Muscle layer of duodenum (tissue), 2 donors: ENCODE results near the gene C2CD3.

Experiments
- H3K27ac ChIP-seq: one replicate; pipeline ENCODE4 v1.7.0; 2013; ENCODE audit warnings: mild to moderate bottlenecking, low read length
- H3K27me3 ChIP-seq: one replicate; pipeline ENCODE4 v1.7.0; 2013; ENCODE audit warnings: low read depth, mild to moderate bottlenecking, control low read depth, low read length
- H3K36me3 ChIP-seq, 2 donors: one replicate each; pipeline ENCODE4 v1.7.0; 2013; ENCODE audit warnings: low read length in 2 of 2, control low read depth in 1 of 2, mild to moderate bottlenecking in 1 of 2; ENCODE audit not compliant: insufficient read depth in 2 of 2, control insufficient read depth in 1 of 2
- H3K4me1 ChIP-seq, 2 donors: one replicate each; pipeline ENCODE4 v1.7.0; 2013; ENCODE audit warnings: low read length in 2 of 2, mild to moderate bottlenecking in 2 of 2, control low read depth in 1 of 2, moderate library complexity in 1 of 2; ENCODE audit not compliant: insufficient read depth in 2 of 2, control insufficient read depth in 1 of 2
- H3K4me3 ChIP-seq, 2 donors: one replicate each; pipeline ENCODE4 v1.7.0; 2013; ENCODE audit warnings: low read length in 2 of 2, low read depth in 1 of 2, mild to moderate bottlenecking in 1 of 2
- H3K9me3 ChIP-seq, 2 donors: one replicate each; pipeline ENCODE4 v1.7.0; 2013; ENCODE audit warnings: low read length in 2 of 2, control low read depth in 1 of 2, mild to moderate bottlenecking in 1 of 2; ENCODE audit not compliant: control insufficient read depth in 1 of 2
- donor health status: healthy.

The C2CD3 gene

DNA sequence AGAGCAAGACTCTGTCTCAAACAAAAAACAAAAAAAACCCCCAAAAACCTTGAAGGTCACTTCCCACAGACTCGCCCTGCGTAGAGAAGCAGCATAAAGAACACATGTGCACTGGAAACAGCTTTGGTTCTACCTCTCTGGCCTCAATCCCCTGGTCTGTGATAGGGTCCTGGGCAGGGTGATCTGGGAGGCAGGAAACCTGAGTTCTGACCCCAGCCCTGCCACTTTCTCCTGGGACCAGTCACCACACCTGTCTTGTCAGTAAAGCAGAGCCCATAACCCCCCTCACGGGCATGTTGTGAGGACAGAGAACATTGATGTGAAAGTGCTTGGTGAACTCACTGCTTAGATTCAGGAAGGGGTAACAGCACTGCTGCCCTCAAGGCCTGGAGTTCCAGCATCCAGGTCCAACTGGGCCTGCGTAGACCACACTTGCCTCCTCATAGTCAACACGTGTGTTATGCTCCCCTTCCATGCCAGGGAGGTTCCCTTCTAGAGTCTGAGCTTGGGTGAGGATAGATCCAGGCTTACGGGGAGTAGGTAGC is 199.6 kb downstream of the C2CD3 start:
- no peaks in the 10 kb centered on the region for H3K9me3 ChIP-seq
- H3K27ac ChIP-seq, result no peak overlapping the region
- H3K4me3 ChIP-seq, result no peak overlapping the region
- H3K4me1 ChIP-seq, result peaks cover 0 to 4% of the 10 kb centered on the region in 2 donors
- peaks cover 6 to 17% of the 10 kb centered on the region in 2 donors for H3K36me3 ChIP-seq
- H3K27me3 ChIP-seq, result no peaks in the 10 kb centered on the region

DNA sequence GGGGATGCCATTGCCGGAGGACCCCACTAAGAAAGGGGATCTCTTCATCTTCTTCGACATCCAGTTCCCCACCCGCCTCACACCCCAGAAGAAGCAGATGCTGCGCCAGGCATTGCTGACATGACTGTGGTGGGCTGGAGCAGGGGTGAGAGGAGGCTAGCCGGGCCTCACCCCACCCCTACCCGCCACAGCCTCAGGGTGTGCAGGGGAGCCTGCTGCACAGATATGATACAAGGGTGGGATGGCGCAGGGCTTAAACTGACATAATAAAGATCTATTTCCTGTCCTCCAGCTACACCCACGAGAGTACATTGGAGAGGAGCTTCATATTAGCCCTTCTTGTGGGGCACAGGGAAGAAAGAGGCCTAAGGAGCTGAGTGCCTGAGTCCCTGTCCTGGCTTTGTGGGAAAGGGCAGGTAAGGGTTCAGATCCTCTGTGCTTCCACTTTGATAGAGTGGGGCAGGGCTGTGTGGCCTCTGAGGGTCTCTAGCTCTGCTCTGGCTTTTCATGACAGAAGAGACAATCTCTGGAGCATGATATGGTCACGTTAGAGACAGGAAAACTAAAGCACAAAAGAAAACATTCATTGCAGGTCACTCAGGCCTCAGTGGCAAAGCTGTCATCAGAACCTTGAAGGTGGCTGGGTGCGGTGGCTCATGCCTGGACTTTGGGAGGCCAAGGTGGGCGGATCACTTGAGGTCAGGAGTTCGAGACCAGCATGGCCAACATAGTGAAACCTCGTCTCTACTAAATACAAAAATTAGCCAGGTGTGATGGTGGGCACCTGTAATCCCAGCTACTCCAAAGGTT is 200.6 kb downstream of the C2CD3 start:
- Histone ChIP-seq H3K27me3 (no peaks in the 10 kb centered on the region), H3K4me1 (peaks cover 0 to 5% of the 10 kb centered on the region in 2 donors), H3K9me3 (no peaks in the 10 kb centered on the region), H3K27ac (no peak overlapping the region), H3K4me3 (no peak overlapping the region), H3K36me3 (peaks cover 4 to 8% of the 10 kb centered on the region in 2 donors)

DNA sequence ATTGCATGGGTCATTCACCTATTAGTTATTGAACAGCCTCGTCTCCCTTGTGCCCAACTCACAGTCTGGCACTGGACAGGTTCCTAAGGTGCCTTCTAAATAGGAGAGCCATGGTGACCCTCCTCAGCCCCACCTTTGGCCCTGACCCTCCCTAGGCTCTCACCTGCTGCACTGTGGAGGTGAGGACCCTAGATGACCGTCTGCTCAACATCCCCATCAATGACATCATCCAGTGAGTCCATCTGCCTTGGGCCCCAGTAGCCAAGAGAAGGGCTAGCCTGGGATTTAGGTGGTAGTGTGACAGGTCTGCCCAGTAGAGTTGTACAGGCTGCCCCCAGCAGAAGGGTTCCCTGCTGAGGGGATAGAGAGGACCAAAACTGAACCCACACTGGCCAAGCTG is 201.7 kb downstream of the C2CD3 start:
- no peaks in the 10 kb centered on the region for H3K9me3 ChIP-seq

DNA sequence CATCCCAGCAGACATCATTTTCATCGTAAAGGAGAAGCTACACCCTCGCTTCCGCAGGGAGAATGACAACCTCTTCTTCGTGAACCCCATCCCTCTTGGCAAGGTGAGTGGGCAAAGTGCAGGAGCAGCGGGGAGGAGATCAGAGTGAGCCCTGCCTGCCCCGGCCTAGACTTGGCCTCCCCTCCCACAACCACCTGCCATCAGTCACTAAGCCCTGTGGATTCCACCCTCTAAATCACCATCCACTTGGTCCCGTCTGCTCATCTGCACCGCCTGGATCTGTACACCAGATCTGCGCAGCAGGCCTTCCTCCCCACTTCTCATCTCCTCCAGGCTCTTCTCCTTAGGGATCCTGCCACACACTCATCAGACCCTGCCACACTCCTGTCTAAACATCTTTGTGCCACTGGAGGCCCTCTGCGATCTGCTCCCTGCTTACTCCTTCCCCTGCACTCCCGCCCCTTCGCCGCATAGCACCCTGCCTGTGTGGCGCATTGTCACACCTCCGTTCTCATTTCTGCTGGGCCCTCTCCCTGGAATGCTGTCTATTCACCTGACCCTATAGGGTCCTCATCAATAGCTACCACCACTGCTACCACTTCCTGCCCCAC is 202.3 kb downstream of the C2CD3 start:
- H3K27ac ChIP-seq, result no peak overlapping the region
- H3K4me3 ChIP-seq, result no peak overlapping the region
- H3K36me3 ChIP-seq, result no peaks in the 10 kb centered on the region
- H3K27me3 ChIP-seq, result no peaks in the 10 kb centered on the region
- H3K4me1 ChIP-seq, result peaks cover 0 to 11% of the 10 kb centered on the region in 2 donors
- no peaks in the 10 kb centered on the region for H3K9me3 ChIP-seq

More for the DNA sequence above, 201.7 kb downstream of the C2CD3 start:
- Histone ChIP-seq H3K36me3 (no peaks in the 10 kb centered on the region), H3K27ac (no peak overlapping the region), H3K4me3 (no peak overlapping the region), H3K27me3 (no peaks in the 10 kb centered on the region), H3K4me1 (peaks cover 0 to 10% of the 10 kb centered on the region in 2 donors)

DNA sequence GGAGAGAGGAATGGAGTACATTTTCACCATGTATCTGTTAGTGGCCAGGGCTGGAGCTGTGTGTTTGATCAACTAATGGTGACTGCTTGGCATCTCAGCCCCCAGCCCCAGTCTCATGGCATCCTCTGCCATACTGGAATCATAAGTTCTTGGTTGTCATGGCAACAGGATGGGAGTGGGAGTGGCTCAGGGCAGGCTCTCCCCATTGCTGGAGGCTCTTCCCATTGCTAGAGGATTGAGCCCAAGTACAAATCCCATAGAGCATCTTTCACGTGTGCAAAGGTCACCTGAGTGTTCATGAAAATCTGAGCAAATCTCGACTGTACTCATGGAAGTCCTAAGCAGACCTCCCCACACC is 205.1 kb downstream of the C2CD3 start:
- Histone ChIP-seq H3K27me3 (no peaks in the 10 kb centered on the region), H3K36me3 (no peaks in the 10 kb centered on the region), H3K27ac (no peak overlapping the region), H3K4me1 (peaks cover 0 to 11% of the 10 kb centered on the region in 2 donors), H3K9me3 (no peaks in the 10 kb centered on the region), H3K4me3 (no peak overlapping the region)

DNA sequence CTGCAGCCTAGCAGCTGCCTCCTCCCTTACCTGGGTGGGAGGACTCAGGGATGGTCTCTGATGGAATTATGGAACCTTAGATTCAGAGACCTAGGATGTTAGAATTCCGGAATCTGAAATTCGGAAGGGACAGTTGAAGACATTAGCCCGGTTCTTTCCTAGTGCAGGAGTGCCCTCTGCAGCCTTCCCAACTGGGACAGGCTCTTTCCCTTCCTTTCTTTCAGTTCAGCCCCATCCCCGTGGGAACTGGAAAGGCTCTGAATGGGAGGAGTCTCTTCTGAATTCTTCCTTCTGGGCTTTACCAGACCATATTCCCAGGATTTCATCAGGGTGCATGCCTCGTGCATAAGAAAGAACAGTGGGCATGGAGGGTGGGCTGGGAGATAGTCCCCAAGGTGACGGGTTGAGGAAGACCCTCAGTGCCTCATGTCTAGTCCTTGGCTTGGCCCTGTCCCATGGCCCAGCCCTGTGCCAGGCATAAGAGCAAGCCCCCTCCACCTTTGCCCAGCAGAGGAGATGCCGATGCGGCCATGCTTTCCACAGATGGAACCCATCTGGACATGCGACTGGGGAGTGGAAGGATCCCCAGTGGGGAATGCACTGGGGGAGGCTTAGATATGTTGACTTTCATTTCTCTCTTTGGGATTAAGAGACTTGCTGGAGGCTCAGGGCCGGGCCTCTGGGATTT is 205.6 kb downstream of the C2CD3 start:
- H3K27me3 ChIP-seq, result no peaks in the 10 kb centered on the region
- H3K27ac ChIP-seq, result no peak overlapping the region
- no peaks in the 10 kb centered on the region for H3K9me3 ChIP-seq
- no peaks in the 10 kb centered on the region for H3K36me3 ChIP-seq
- H3K4me1 ChIP-seq, result peaks cover 0 to 11% of the 10 kb centered on the region in 2 donors
- H3K4me3 ChIP-seq, result no peak overlapping the region

DNA sequence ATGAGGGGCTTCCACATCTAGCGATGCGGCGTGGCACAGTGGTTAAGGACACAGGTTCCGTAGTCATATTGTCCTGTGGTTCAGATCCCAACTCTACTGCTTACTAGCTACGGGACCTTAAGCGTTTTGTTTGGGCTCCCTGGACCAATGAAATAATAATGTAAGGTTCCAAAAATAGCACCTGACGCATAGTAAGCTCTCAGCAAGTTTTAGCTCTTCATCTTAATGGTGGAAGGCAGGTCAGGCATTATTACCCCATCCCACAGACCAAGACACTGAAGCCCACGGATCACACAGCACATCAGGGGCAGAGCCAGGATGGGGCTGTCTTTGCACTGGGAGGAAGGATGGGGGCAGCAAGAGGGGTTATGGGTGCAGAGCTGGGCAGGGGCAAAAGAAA is 206.9 kb downstream of the C2CD3 start:
- peaks cover 0 to 11% of the 10 kb centered on the region in 2 donors for H3K4me1 ChIP-seq
- H3K36me3 ChIP-seq, result no peaks in the 10 kb centered on the region
- H3K27me3 ChIP-seq, result no peaks in the 10 kb centered on the region
- no peaks in the 10 kb centered on the region for H3K9me3 ChIP-seq
- no peak overlapping the region for H3K4me3 ChIP-seq
- no peak overlapping the region for H3K27ac ChIP-seq
